DOHH2 (cell line): ENCODE measurements around the gene ALDH1L1.

ENCODE experiments used
- CTCF ChIP-seq: fragments of 200-600 bp; sonication (generic); IDR thresholded peaks from one replicate; pipeline ENCODE4 v1.5.1; 2014; ENCODE audit warnings: antibody characterized with exemption, mild to moderate bottlenecking, low read depth, low read length; ENCODE audit not compliant: poor library complexity, severe bottlenecking
- EZH2phosphoT487 ChIP-seq: fragments of 200-600 bp; sonication (generic); IDR thresholded peaks from 2 replicates; pipeline ENCODE4 v1.6.1; 2017; ENCODE audit warnings: borderline replicate concordance, mild to moderate bottlenecking, antibody characterized with exemption, low read length, moderate library complexity, mixed read lengths

- TF ChIP-seq EZH2phosphoT487 (no peak), CTCF (peak; percentile 45)
These were observed 98.6 kb downstream of the ALDH1L1 start for GRCh38 chr3:126081618-126082361.
